GM13977 (cell line): ENCODE results near the gene GRIN3B.

Experiments used
- DNase-seq: peaks from one replicate; pipeline ENCODE4 v3.0.0; 2012; ENCODE audit warnings: low spot score
- in situ Hi-C: fragments of 300-500 bp; cut with MboI; formaldehyde crosslinking; loops from one replicate; pipeline ENCODE4 v1.12.0; 2022; ENCODE audit warnings: low sequenced_read_pairs, low pct_unique_long_range_greater_than_20kb, mixed read lengths, inconsistent platforms; ENCODE audit not compliant: unreplicated experiment
- TF ChIP-seq, protein P1 (sequence below): IDR thresholded peaks from 2 replicates; pipeline ENCODE4 v1.5.1; 2012; ENCODE audit warnings: mild to moderate bottlenecking, control low read depth; ENCODE audit not compliant: insufficient read depth; ENCODE audit errors: extremely low read depth, missing control alignments

Gene GRIN3B

DNA sequence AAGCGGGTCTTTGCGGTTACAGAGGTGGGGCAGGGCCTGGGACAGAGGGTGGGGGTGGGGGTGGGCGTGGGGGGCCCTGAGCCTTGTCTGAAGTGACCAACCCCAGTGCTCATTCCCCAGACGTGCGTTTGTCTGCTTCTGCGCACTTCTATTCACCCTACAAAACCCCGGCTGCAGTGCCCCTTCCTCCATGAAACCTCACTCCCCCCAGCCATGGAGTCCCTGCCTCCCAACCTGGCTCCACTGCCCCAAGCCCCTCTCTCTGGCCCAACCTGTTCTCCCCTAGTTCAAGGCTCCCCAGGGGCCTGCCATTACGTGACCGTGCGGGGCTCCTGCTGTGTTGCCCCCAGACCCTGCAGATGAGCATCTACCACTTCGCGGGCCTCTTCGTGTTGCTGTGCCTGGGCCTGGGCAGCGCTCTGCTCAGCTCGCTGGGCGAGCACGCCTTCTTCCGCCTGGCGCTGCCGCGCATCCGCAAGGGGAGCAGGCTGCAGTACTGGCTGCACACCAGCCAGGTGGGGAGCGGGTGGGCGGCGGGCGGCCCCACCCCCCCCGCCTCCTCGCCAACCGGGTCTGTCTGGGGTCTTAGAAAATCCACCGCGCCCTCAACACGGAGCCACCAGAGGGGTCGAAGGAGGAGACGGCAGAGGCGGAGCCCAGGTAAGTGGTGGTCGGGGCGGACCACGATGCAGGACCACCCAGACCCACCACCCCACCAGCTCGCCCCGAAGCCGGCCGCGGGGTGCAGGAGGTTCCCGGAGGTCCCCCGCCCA lies 8.2 kb downstream of the GRIN3B start:
- in situ Hi-C loops: no loop called here
- DNase-seq: no peak

GRCh38 chr19:1009041-1009980 lies 9.1 kb downstream of the GRIN3B start:
- in situ Hi-C loops: no loop called here
- TF ChIP-seq, protein P1, sequence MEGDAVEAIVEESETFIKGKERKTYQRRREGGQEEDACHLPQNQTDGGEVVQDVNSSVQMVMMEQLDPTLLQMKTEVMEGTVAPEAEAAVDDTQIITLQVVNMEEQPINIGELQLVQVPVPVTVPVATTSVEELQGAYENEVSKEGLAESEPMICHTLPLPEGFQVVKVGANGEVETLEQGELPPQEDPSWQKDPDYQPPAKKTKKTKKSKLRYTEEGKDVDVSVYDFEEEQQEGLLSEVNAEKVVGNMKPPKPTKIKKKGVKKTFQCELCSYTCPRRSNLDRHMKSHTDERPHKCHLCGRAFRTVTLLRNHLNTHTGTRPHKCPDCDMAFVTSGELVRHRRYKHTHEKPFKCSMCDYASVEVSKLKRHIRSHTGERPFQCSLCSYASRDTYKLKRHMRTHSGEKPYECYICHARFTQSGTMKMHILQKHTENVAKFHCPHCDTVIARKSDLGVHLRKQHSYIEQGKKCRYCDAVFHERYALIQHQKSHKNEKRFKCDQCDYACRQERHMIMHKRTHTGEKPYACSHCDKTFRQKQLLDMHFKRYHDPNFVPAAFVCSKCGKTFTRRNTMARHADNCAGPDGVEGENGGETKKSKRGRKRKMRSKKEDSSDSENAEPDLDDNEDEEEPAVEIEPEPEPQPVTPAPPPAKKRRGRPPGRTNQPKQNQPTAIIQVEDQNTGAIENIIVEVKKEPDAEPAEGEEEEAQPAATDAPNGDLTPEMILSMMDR: no peak
- DNase-seq: no peak

More for the DNA sequence above, 8.2 kb downstream of the GRIN3B start:
- TF ChIP-seq, protein P1: no peak

GRCh38 chr19:1009981-1010538 lies 9.8 kb downstream of the GRIN3B start:
- in situ Hi-C loops: no loop called here
- TF ChIP-seq, protein P1: no peak
- DNase-seq: no peak

- in situ Hi-C loops: no loop called here
- TF ChIP-seq, protein P1: no peak
- DNase-seq: no peak
These were observed 10.6 kb downstream of the GRIN3B start for GRCh38 chr19:1010586-1011510.

DNA sequence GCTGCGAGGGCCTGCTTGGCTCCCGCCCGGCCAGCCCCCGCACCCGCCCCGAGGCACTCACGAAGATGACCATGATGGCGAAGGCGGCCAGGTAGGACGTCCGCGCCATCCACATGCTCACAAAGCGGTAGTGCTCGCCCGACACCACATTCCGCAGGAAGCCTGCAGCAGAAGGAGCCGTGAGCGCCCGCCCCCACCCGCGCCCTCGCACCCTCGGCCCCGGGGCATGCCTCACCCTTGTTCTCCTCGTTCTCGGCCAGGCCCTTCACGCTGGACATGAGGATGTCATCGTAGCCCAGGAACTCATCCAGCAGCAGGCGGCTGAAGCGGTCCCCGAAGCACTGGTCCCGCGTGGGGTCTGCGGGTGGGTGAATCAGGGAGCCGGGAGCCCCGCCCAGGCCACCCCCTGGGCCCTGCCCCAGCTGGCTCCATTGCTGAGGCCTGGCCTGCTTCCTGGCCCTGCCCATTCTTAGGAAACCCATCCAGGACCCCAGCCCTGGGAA lies 11.7 kb downstream of the GRIN3B start:
- DNase-seq: no peak
- TF ChIP-seq, protein P1: no peak
- in situ Hi-C loops: no loop called here
